SK-N-MC (cell line): ENCODE measurements around the gene CST1.
"Not testable (repeated sequence)": the region's sequence is repeated elsewhere in the genome, so short reads cannot be mapped to it uniquely, and the experiment has no call there.

ENCODE experiments used
- EZH2 ChIP-seq: fragments of 200-600 bp; sonication (generic); IDR thresholded peaks from one replicate; pipeline ENCODE4 v1.6.1; 2017; ENCODE audit warnings: antibody characterized with exemption
- POLR2AphosphoS5 ChIP-seq: IDR thresholded peaks from 2 replicates; pipeline ENCODE4 v1.6.1; 2012; ENCODE audit warnings: mild to moderate bottlenecking, low read depth, low read length, borderline replicate concordance

GRCh38 chr20:23748975-23749374 lies 1.8 kb downstream of the CST1 start:
- TF ChIP-seq POLR2AphosphoS5, EZH2: not testable (repeated sequence)
